GM23338 (cell line): ENCODE results near the gene INO80. TPM values are rescaled to one million over a fixed set of nuclear protein-coding genes. Genes with fewer than 3 reads are reported as not detected.

Experiments
- ATAC-seq: fragments of 200-7000 bp; cut with Tn5 transposase; 3 replicates; pipeline ENCODE4 v1.9.1; 2020
- DNase-seq: peaks from one replicate; pipeline ENCODE4 v3.0.0-alpha.2; 2015; ENCODE audit warnings: low spot score
- H2AFZ ChIP-seq: fragments of 200-600 bp; sonication (generic); 2 replicates; pipeline ENCODE4 v1.8.0; 2016; ENCODE audit warnings: antibody characterized with exemption, mild to moderate bottlenecking, moderate library complexity
- H3F3A ChIP-seq: fragments of 200-600 bp; sonication (generic); replicated peaks from 2 replicates; pipeline ENCODE4 v1.8.0; 2017; ENCODE audit warnings: antibody characterized with exemption, mixed run types, low read depth
- H3K27ac ChIP-seq: fragments of 200-600 bp; sonication (generic); 2 replicates; pipeline ENCODE4 v1.6.1; 2016; ENCODE audit warnings: low read depth
- H3K27me3 ChIP-seq: fragments of 200-600 bp; sonication (generic); 2 replicates; pipeline ENCODE4 v1.8.0; 2016; ENCODE audit warnings: mild to moderate bottlenecking, mixed run types, moderate library complexity; ENCODE audit not compliant: insufficient read depth
- H3K36me3 ChIP-seq: fragments of 200-600 bp; sonication (generic); 2 replicates; pipeline ENCODE4 v1.8.0; 2016; ENCODE audit warnings: mild to moderate bottlenecking; ENCODE audit not compliant: insufficient read depth
- H3K4me1 ChIP-seq: fragments of 200-600 bp; sonication (generic); 2 replicates; pipeline ENCODE4 v1.8.0; 2016; ENCODE audit warnings: mild to moderate bottlenecking, moderate library complexity; ENCODE audit not compliant: insufficient read depth
- H3K4me2 ChIP-seq: fragments of 200-600 bp; sonication (generic); 2 replicates; pipeline ENCODE4 v1.7.1; 2017; ENCODE audit warnings: mixed run types
- H3K4me3 ChIP-seq: fragments of 200-600 bp; sonication (generic); 2 replicates; pipeline ENCODE4 v1.6.1; 2016; ENCODE audit warnings: mixed run types
- H3K79me2 ChIP-seq: fragments of 200-600 bp; sonication (generic); replicated peaks from 2 replicates; pipeline ENCODE4 v1.8.0; 2017; ENCODE audit warnings: mild to moderate bottlenecking; ENCODE audit not compliant: insufficient read depth
- H3K9me2 ChIP-seq: fragments of 200-600 bp; sonication (generic); 2 replicates; pipeline ENCODE4 v1.8.0; 2017; ENCODE audit not compliant: insufficient read depth
- H4K20me1 ChIP-seq: fragments of 200-600 bp; sonication (generic); replicated peaks from 2 replicates; pipeline ENCODE4 v1.8.0; 2017; ENCODE audit warnings: mild to moderate bottlenecking; ENCODE audit not compliant: insufficient read depth
- H3K27ac Mint-ChIP-seq: 2 replicates; pipeline ENCODE4 v1.8.0; 2020; ENCODE audit warnings: inconsistent platforms, mild to moderate bottlenecking, moderate library complexity, mixed read lengths
- H3K27me3 Mint-ChIP-seq: 3 replicates; pipeline ENCODE4 v1.8.0; 2022; ENCODE audit warnings: low read depth, mild to moderate bottlenecking, moderate library complexity, mixed read lengths, inconsistent platforms; ENCODE audit not compliant: insufficient read depth, poor library complexity
- H3K36me3 Mint-ChIP-seq: 3 replicates; pipeline ENCODE4 v1.8.0; 2021; ENCODE audit warnings: low read depth, mild to moderate bottlenecking, inconsistent platforms, moderate library complexity, mixed read lengths
- H3K4me1 Mint-ChIP-seq: 3 replicates; pipeline ENCODE4 v1.8.0; 2020; ENCODE audit warnings: mild to moderate bottlenecking, inconsistent platforms, mixed read lengths
- H3K4me3 Mint-ChIP-seq: 3 replicates; pipeline ENCODE4 v1.8.0; 2021; ENCODE audit warnings: moderate library complexity, mild to moderate bottlenecking, inconsistent platforms, mixed read lengths
- H3K9me3 Mint-ChIP-seq: 3 replicates; pipeline ENCODE4 v1.8.0; 2020; ENCODE audit warnings: moderate library complexity, mild to moderate bottlenecking, inconsistent platforms, mixed read lengths
- CREB1 ChIP-seq: fragments of 250-450 bp; sonication (Bioruptor Pico); IDR thresholded peaks from 2 replicates; pipeline ENCODE4 v1.5.0; 2020; ENCODE audit warnings: low read depth, mild to moderate bottlenecking, moderate library complexity
- ETS1 ChIP-seq: IDR thresholded peaks from 2 replicates; pipeline ENCODE4 v1.6.1; 2016; ENCODE audit warnings: antibody characterized with exemption
- EZH2phosphoT487 ChIP-seq: fragments of 200-600 bp; sonication (generic); IDR thresholded peaks from one replicate; pipeline ENCODE4 v1.8.1; 2018; ENCODE audit warnings: antibody characterized with exemption; ENCODE audit not compliant: unreplicated experiment
- JUNB ChIP-seq: IDR thresholded peaks from one replicate; pipeline ENCODE4 v1.6.1; 2016; ENCODE audit warnings: antibody characterized with exemption; ENCODE audit not compliant: unreplicated experiment
- NANOG ChIP-seq: IDR thresholded peaks from 2 replicates; pipeline ENCODE4 v1.6.1; 2016; ENCODE audit warnings: antibody characterized with exemption, borderline replicate concordance
- POLR2AphosphoS5 ChIP-seq: IDR thresholded peaks from 2 replicates; pipeline ENCODE4 v1.6.1; 2016; ENCODE audit warnings: antibody characterized with exemption, low read depth
- REST ChIP-seq: IDR thresholded peaks from one replicate; pipeline ENCODE4 v1.6.1; 2018; ENCODE audit warnings: antibody characterized with exemption; ENCODE audit not compliant: unreplicated experiment
- STAT1 ChIP-seq: IDR thresholded peaks from one replicate; pipeline ENCODE4 v1.6.1; 2016; ENCODE audit warnings: antibody characterized with exemption; ENCODE audit not compliant: unreplicated experiment
- polyA plus RNA-seq: library from polyadenylated mRNA; unstranded; fragments of >200 nt; fragmentation: Nextera tagmentation; extraction: Ambion mirVana; gene quantifications from 2 replicates; pipeline ENCODE4 v1.2.1, GENCODE V29; 2016
- total RNA-seq: library from RNA; depleted of rRNA; stranded (reverse); fragments of >200 nt; shearing (Covaris generic); gene quantifications from 2 replicates; pipeline ENCODE4 v1.2.3, GENCODE V29; 2014

INO80 gene
- total and polyA plus RNA-seq, 2 experiments from 2014 or later: 6.5 to 24.9 TPM

DNA sequence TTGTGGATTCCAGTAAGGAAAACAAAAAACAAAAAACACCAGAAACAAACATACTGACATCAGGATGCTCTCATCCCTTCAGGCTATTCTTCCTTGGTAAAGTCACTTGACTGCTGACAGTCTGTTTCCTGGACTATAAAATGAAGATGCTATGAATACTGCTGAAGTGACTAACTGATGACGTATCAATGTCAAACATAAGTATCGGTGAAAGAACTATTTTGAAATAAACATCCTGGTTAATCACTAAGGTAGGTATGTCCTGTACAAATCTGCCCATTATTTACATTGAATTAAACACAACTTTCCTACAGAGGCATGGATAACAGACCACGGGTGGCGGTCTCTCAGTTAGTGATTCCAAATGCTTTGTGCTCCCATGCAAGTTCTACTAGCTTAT lies 116.9 kb downstream of the INO80 start:
- no peaks in the 10 kb centered on the region for H3K9me3 Mint-ChIP-seq

DNA sequence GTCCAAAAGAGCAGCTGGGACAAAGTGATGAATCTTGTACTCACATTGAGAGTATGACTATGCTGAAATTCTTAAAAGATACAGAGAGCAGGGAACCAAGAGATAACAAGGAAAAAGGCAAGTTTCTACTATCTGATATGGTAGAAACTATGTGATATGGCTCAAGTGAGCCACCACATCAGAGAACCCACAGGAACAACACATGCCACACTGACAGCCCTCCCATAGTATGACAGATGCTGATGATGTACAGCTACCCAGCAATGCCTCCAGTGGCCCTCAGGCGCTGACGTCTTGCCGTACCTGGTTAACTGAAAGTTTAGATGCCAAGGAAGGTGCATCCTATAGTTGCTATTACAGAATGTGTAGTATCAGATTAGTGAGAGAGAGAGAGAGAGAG lies 120.4 kb downstream of the INO80 start:
- no peak overlapping the region for H3K27ac Mint-ChIP-seq
- Histone ChIP-seq H3K4me1 (peaks cover 12% of the 10 kb centered on the region; the same call in 1 of the 2 replicates), H3F3A (peaks cover 3% of the 10 kb centered on the region; the same call in 1 of the 2 replicates), H3K9me2 (no peaks in the 10 kb centered on the region), H3K4me3 (no peak overlapping the region), H4K20me1 (no peaks in the 10 kb centered on the region), H3K79me2 (no peaks in the 10 kb centered on the region), H3K4me2 (no peak overlapping the region), H2AFZ (no peak overlapping the region), H3K27me3 (no peaks in the 10 kb centered on the region), H3K36me3 (peaks cover 21% of the 10 kb centered on the region), H3K27ac (no peak overlapping the region)
- no peak for ATAC-seq
- no peaks in the 10 kb centered on the region for H3K9me3 Mint-ChIP-seq
- peaks cover 15% of the 10 kb centered on the region for H3K4me1 Mint-ChIP-seq
- no peak overlapping the region for H3K4me3 Mint-ChIP-seq
- peaks cover 1% of the 10 kb centered on the region for H3K27me3 Mint-ChIP-seq
- no peak for DNase-seq
- H3K36me3 Mint-ChIP-seq: peaks cover 42% of the 10 kb centered on the region
- TF ChIP-seq NANOG (no peak), EZH2phosphoT487 (no peak)

More for the DNA sequence above, 116.9 kb downstream of the INO80 start:
- peaks cover 33% of the 10 kb centered on the region for H3K36me3 Mint-ChIP-seq
- H3K4me1 ChIP-seq: no peaks in the 10 kb centered on the region
- H3K4me3 ChIP-seq: no peak overlapping the region
- no peak overlapping the region for H3K4me3 Mint-ChIP-seq
- TF ChIP-seq STAT1 (no peak), ETS1 (no peak), CREB1 (CRISPR knock-in tag) (no peak), POLR2AphosphoS5 (no peak), JUNB (no peak), REST (no peak), EZH2phosphoT487 (no peak)
- H3K4me2 ChIP-seq: no peak overlapping the region
- H3K36me3 ChIP-seq: peaks cover 19% of the 10 kb centered on the region
- no peak overlapping the region for H2AFZ ChIP-seq
- no peaks in the 10 kb centered on the region for H3K9me2 ChIP-seq
- DNase-seq (no peak), ATAC-seq (no peak)
- H3K27ac Mint-ChIP-seq: no peak overlapping the region
- no peaks in the 10 kb centered on the region; the same call in 1 of the 2 replicates for H4K20me1 ChIP-seq
- peaks cover 6% of the 10 kb centered on the region; the same call in 1 of the 2 replicates for H3F3A ChIP-seq
- no peaks in the 10 kb centered on the region for H3K4me1 Mint-ChIP-seq
- no peaks in the 10 kb centered on the region for H3K27me3 Mint-ChIP-seq
- no peak overlapping the region for H3K27ac ChIP-seq
- no peaks in the 10 kb centered on the region for H3K79me2 ChIP-seq
- no peaks in the 10 kb centered on the region for H3K27me3 ChIP-seq
